ENCODE results near the gene PSMA6. TPM values are rescaled to one million over a fixed set of nuclear protein-coding genes. Genes with fewer than 3 reads are reported as not detected.
"Not testable (repeated sequence)": the region's sequence is repeated elsewhere in the genome, so short reads cannot be mapped to it uniquely, and the experiment has no call there.

The PSMA6 gene
- total and polyA plus RNA-seq, 2 donors (not counting 1 experiment from before 2014, with no cell fraction given): 190 to 225 TPM

- Histone ChIP-seq H4K20me1 (ENCODE audit: control insufficient read depth, extremely low read depth, insufficient read depth, low read length) (no peaks in the 10 kb centered on the region), H2AFZ (ENCODE audit: low read length) (no peak overlapping the region), H3K27me3 (ENCODE audit: control insufficient read depth, insufficient read depth, low read length) (no peaks in the 10 kb centered on the region), H3K36me3 (ENCODE audit: control insufficient read depth, insufficient read depth, low read length) (no peaks in the 10 kb centered on the region), H3K9me3 (ENCODE audit: control insufficient read depth, insufficient read depth, low read depth, low read length) (no peaks in the 10 kb centered on the region), H3K4me2 (ENCODE audit: extremely low read depth, insufficient read depth, low read length) (no peak overlapping the region), H3K4me3 (replicated peaks in 1 of 4; ENCODE audit: control extremely low read depth in 1 of 4, insufficient read depth in 1 of 4, low read depth in 3 of 4, low read length in 4 of 4) (no peak overlapping the region), H3K79me2 (ENCODE audit: control insufficient read depth, insufficient read depth, low read length) (no peaks in the 10 kb centered on the region), H3K9ac (ENCODE audit: insufficient read depth, low read length) (no peak overlapping the region), H3K27ac (ENCODE audit: insufficient read depth, low read length) (no peak overlapping the region), H3K4me1 (ENCODE audit: control insufficient read depth, extremely low read depth, insufficient read depth, low read length) (peaks cover 22% of the 10 kb centered on the region)
- DNase-seq (ENCODE audit: low read depth in 2 of 2): no peak
- TF ChIP-seq CTCF (conservative IDR thresholded peaks at IDR 0.05 in 1 of 2, IDR thresholded peaks at IDR 0.05 in 1 of 2; ENCODE audit: low read depth in 1 of 2, low read length in 2 of 2): no peak
- TF ChIP-seq EZH2 (IDR thresholded peaks at IDR 0.05; ENCODE audit: low read length, missing control alignments): no peak
Measured at GRCh38 chr14:35333797-35334743, 41.9 kb downstream of the PSMA6 start.

- peak overlapping the region; percentile 86 for H3K27ac ChIP-seq (ENCODE audit: insufficient read depth, low read length)
- no peaks in the 10 kb centered on the region for H3K36me3 ChIP-seq (ENCODE audit: control insufficient read depth, insufficient read depth, low read length)
- peak overlapping the region; percentile 10 for H3K4me2 ChIP-seq (ENCODE audit: extremely low read depth, insufficient read depth, low read length)
- H3K79me2 ChIP-seq (ENCODE audit: control insufficient read depth, insufficient read depth, low read length): no peaks in the 10 kb centered on the region
- DNase-seq (ENCODE audit: low read depth in 2 of 2): peak in 1 of 2 donors; percentile 45
- H3K27me3 ChIP-seq (ENCODE audit: control insufficient read depth, insufficient read depth, low read length): no peaks in the 10 kb centered on the region
- no peaks in the 10 kb centered on the region for H3K9me3 ChIP-seq (ENCODE audit: control insufficient read depth, insufficient read depth, low read depth, low read length)
- no peak overlapping the region for H3K4me3 ChIP-seq (replicated peaks in 1 of 4; ENCODE audit: control extremely low read depth in 1 of 4, insufficient read depth in 1 of 4, low read depth in 3 of 4, low read length in 4 of 4)
- no peak for TF ChIP-seq CTCF (conservative IDR thresholded peaks at IDR 0.05 in 1 of 2, IDR thresholded peaks at IDR 0.05 in 1 of 2; ENCODE audit: low read depth in 1 of 2, low read length in 2 of 2)
- no peak for TF ChIP-seq EZH2 (IDR thresholded peaks at IDR 0.05; ENCODE audit: low read length, missing control alignments)
- H3K4me1 ChIP-seq (ENCODE audit: control insufficient read depth, extremely low read depth, insufficient read depth, low read length): peaks cover 24% of the 10 kb centered on the region
- no peaks in the 10 kb centered on the region for H4K20me1 ChIP-seq (ENCODE audit: control insufficient read depth, extremely low read depth, insufficient read depth, low read length)
- H3K9ac ChIP-seq (ENCODE audit: insufficient read depth, low read length): no peak overlapping the region
- no peak overlapping the region for H2AFZ ChIP-seq (ENCODE audit: low read length)
Measured at GRCh38 chr14:35335388-35336092, 43.4 kb downstream of the PSMA6 start.

- not testable (repeated sequence) for H3K9ac ChIP-seq (ENCODE audit: insufficient read depth, low read length); H3K79me2 ChIP-seq (ENCODE audit: control insufficient read depth, insufficient read depth, low read length); H3K9me3 ChIP-seq (ENCODE audit: control insufficient read depth, insufficient read depth, low read depth, low read length); H3K4me3 ChIP-seq (replicated peaks in 1 of 4; ENCODE audit: control extremely low read depth in 1 of 4, insufficient read depth in 1 of 4, low read depth in 3 of 4, low read length in 4 of 4); H4K20me1 ChIP-seq (ENCODE audit: control insufficient read depth, extremely low read depth, insufficient read depth, low read length); DNase-seq (ENCODE audit: low read depth in 2 of 2); H3K36me3 ChIP-seq (ENCODE audit: control insufficient read depth, insufficient read depth, low read length); H2AFZ ChIP-seq (ENCODE audit: low read length); H3K27me3 ChIP-seq (ENCODE audit: control insufficient read depth, insufficient read depth, low read length)
- Histone ChIP-seq H3K4me2 (ENCODE audit: extremely low read depth, insufficient read depth, low read length) (peak overlapping the region; percentile 87), H3K27ac (ENCODE audit: insufficient read depth, low read length) (peak overlapping the region; percentile 86), H3K4me1 (ENCODE audit: control insufficient read depth, extremely low read depth, insufficient read depth, low read length) (peaks cover 25% of the 10 kb centered on the region)
Measured at GRCh38 chr14:35336171-35336493, 44.0 kb downstream of the PSMA6 start.
